ENCODE results near the gene CRIP2.

CRIP2 gene
- total RNA-seq: 32.6 to 60.2 (median 55.4) reads per million in 3 donors

- H3K4me1 ChIP-seq (ENCODE audit: control insufficient read depth, insufficient read depth, low read length, poor library complexity, severe bottlenecking): peaks cover 42% of the 10 kb centered on the region
- H3K27ac ChIP-seq (ENCODE audit: insufficient read depth, low read length, poor library complexity, severe bottlenecking): peak within 1 kb of the TSS; percentile 83
- H3K9me3 ChIP-seq (ENCODE audit: control insufficient read depth, low read length): no peaks in the 10 kb centered on the region
- peak within 1 kb of the TSS; percentile 64 for H3K4me3 ChIP-seq (ENCODE audit: insufficient read depth, low read depth, low read length, poor library complexity, severe bottlenecking)
- H3K36me3 ChIP-seq (ENCODE audit: control insufficient read depth, insufficient read depth, low read length): peaks cover 3% of the 10 kb centered on the region
- H3K27me3 ChIP-seq (replicated peaks; ENCODE audit: control insufficient read depth, insufficient read depth, low read length, poor library complexity, severe bottlenecking): no peaks in the 10 kb centered on the region
- peak; percentile 56 to 63 (median 57) for DNase-seq
Observed at GRCh38 chr14:105474483-105475268, at the start of gene CRIP2. TSS of gene CRIP2 (plus strand) at chr14:105474821. CDS start at chr14:105474863, 42 bp downstream.

- H3K4me1 ChIP-seq (ENCODE audit: control insufficient read depth, insufficient read depth, low read length, poor library complexity, severe bottlenecking): peaks cover 18% of the 10 kb centered on the region
- no peak for DNase-seq
- H3K27ac ChIP-seq (ENCODE audit: insufficient read depth, low read length, poor library complexity, severe bottlenecking): no peak overlapping the region
- peaks cover 10% of the 10 kb centered on the region for H3K36me3 ChIP-seq (ENCODE audit: control insufficient read depth, insufficient read depth, low read length)
- no peaks in the 10 kb centered on the region for H3K9me3 ChIP-seq (ENCODE audit: control insufficient read depth, low read length)
- H3K4me3 ChIP-seq (ENCODE audit: insufficient read depth, low read depth, low read length, poor library complexity, severe bottlenecking): no peak overlapping the region
- no peaks in the 10 kb centered on the region for H3K27me3 ChIP-seq (replicated peaks; ENCODE audit: control insufficient read depth, insufficient read depth, low read length, poor library complexity, severe bottlenecking)
Observed at GRCh38 chr14:105424861-105425260, 49.8 kb upstream of the CRIP2 start.

GRCh38 chr14:105425823-105426247 is 48.8 kb upstream of the CRIP2 start:
- Histone ChIP-seq H3K27me3 (replicated peaks; ENCODE audit: control insufficient read depth, insufficient read depth, low read length, poor library complexity, severe bottlenecking) (no peaks in the 10 kb centered on the region), H3K27ac (ENCODE audit: insufficient read depth, low read length, poor library complexity, severe bottlenecking) (no peak overlapping the region), H3K36me3 (ENCODE audit: control insufficient read depth, insufficient read depth, low read length) (peaks cover 10% of the 10 kb centered on the region), H3K4me3 (ENCODE audit: insufficient read depth, low read depth, low read length, poor library complexity, severe bottlenecking) (no peak overlapping the region), H3K9me3 (ENCODE audit: control insufficient read depth, low read length) (no peaks in the 10 kb centered on the region), H3K4me1 (ENCODE audit: control insufficient read depth, insufficient read depth, low read length, poor library complexity, severe bottlenecking) (peaks cover 13% of the 10 kb centered on the region)
- DNase-seq: no peak

GRCh38 chr14:105426416-105427130 is 48.0 kb upstream of the CRIP2 start:
- H3K27ac ChIP-seq (ENCODE audit: insufficient read depth, low read length, poor library complexity, severe bottlenecking): no peak overlapping the region
- no peaks in the 10 kb centered on the region for H3K27me3 ChIP-seq (replicated peaks; ENCODE audit: control insufficient read depth, insufficient read depth, low read length, poor library complexity, severe bottlenecking)
- DNase-seq: no peak
- no peak overlapping the region for H3K4me3 ChIP-seq (ENCODE audit: insufficient read depth, low read depth, low read length, poor library complexity, severe bottlenecking)
- H3K4me1 ChIP-seq (ENCODE audit: control insufficient read depth, insufficient read depth, low read length, poor library complexity, severe bottlenecking): peaks cover 6% of the 10 kb centered on the region
- H3K36me3 ChIP-seq (ENCODE audit: control insufficient read depth, insufficient read depth, low read length): peaks cover 10% of the 10 kb centered on the region
- H3K9me3 ChIP-seq (ENCODE audit: control insufficient read depth, low read length): no peaks in the 10 kb centered on the region

- H3K9me3 ChIP-seq (ENCODE audit: control insufficient read depth, low read length): no peaks in the 10 kb centered on the region
- H3K27me3 ChIP-seq (replicated peaks; ENCODE audit: control insufficient read depth, insufficient read depth, low read length, poor library complexity, severe bottlenecking): no peaks in the 10 kb centered on the region
- H3K4me3 ChIP-seq (ENCODE audit: insufficient read depth, low read depth, low read length, poor library complexity, severe bottlenecking): no peak overlapping the region
- H3K36me3 ChIP-seq (ENCODE audit: control insufficient read depth, insufficient read depth, low read length): peaks cover 10% of the 10 kb centered on the region
- H3K4me1 ChIP-seq (ENCODE audit: control insufficient read depth, insufficient read depth, low read length, poor library complexity, severe bottlenecking): no peaks in the 10 kb centered on the region
- no peak for DNase-seq
- H3K27ac ChIP-seq (ENCODE audit: insufficient read depth, low read length, poor library complexity, severe bottlenecking): no peak overlapping the region
Observed at GRCh38 chr14:105427412-105427811, 47.2 kb upstream of the CRIP2 start.

- Histone ChIP-seq H3K27ac (ENCODE audit: insufficient read depth, low read length, poor library complexity, severe bottlenecking) (no peak overlapping the region), H3K36me3 (ENCODE audit: control insufficient read depth, insufficient read depth, low read length) (peaks cover 10% of the 10 kb centered on the region), H3K9me3 (ENCODE audit: control insufficient read depth, low read length) (no peaks in the 10 kb centered on the region), H3K4me1 (ENCODE audit: control insufficient read depth, insufficient read depth, low read length, poor library complexity, severe bottlenecking) (no peaks in the 10 kb centered on the region), H3K4me3 (ENCODE audit: insufficient read depth, low read depth, low read length, poor library complexity, severe bottlenecking) (no peak overlapping the region), H3K27me3 (replicated peaks; ENCODE audit: control insufficient read depth, insufficient read depth, low read length, poor library complexity, severe bottlenecking) (no peaks in the 10 kb centered on the region)
- no peak for DNase-seq
Observed at GRCh38 chr14:105427936-105428485, 46.6 kb upstream of the CRIP2 start.

GRCh38 chr14:105430042-105430441 is 44.6 kb upstream of the CRIP2 start:
- Histone ChIP-seq H3K4me3 (ENCODE audit: insufficient read depth, low read depth, low read length, poor library complexity, severe bottlenecking) (no peak overlapping the region), H3K9me3 (ENCODE audit: control insufficient read depth, low read length) (no peaks in the 10 kb centered on the region), H3K4me1 (ENCODE audit: control insufficient read depth, insufficient read depth, low read length, poor library complexity, severe bottlenecking) (no peaks in the 10 kb centered on the region), H3K27me3 (replicated peaks; ENCODE audit: control insufficient read depth, insufficient read depth, low read length, poor library complexity, severe bottlenecking) (no peaks in the 10 kb centered on the region), H3K36me3 (ENCODE audit: control insufficient read depth, insufficient read depth, low read length) (peaks cover 10% of the 10 kb centered on the region), H3K27ac (ENCODE audit: insufficient read depth, low read length, poor library complexity, severe bottlenecking) (no peak overlapping the region)
- no peak for DNase-seq

GRCh38 chr14:105430565-105430964 is 44.1 kb upstream of the CRIP2 start:
- no peaks in the 10 kb centered on the region for H3K4me1 ChIP-seq (ENCODE audit: control insufficient read depth, insufficient read depth, low read length, poor library complexity, severe bottlenecking)
- peaks cover 10% of the 10 kb centered on the region for H3K36me3 ChIP-seq (ENCODE audit: control insufficient read depth, insufficient read depth, low read length)
- H3K27me3 ChIP-seq (replicated peaks; ENCODE audit: control insufficient read depth, insufficient read depth, low read length, poor library complexity, severe bottlenecking): no peaks in the 10 kb centered on the region
- DNase-seq: no peak
- H3K4me3 ChIP-seq (ENCODE audit: insufficient read depth, low read depth, low read length, poor library complexity, severe bottlenecking): no peak overlapping the region
- no peak overlapping the region for H3K27ac ChIP-seq (ENCODE audit: insufficient read depth, low read length, poor library complexity, severe bottlenecking)
- no peaks in the 10 kb centered on the region for H3K9me3 ChIP-seq (ENCODE audit: control insufficient read depth, low read length)

- Histone ChIP-seq H3K4me1 (ENCODE audit: control insufficient read depth, insufficient read depth, low read length, poor library complexity, severe bottlenecking) (no peaks in the 10 kb centered on the region), H3K36me3 (ENCODE audit: control insufficient read depth, insufficient read depth, low read length) (peaks cover 10% of the 10 kb centered on the region), H3K27me3 (replicated peaks; ENCODE audit: control insufficient read depth, insufficient read depth, low read length, poor library complexity, severe bottlenecking) (no peaks in the 10 kb centered on the region), H3K4me3 (ENCODE audit: insufficient read depth, low read depth, low read length, poor library complexity, severe bottlenecking) (no peak overlapping the region), H3K27ac (ENCODE audit: insufficient read depth, low read length, poor library complexity, severe bottlenecking) (no peak overlapping the region), H3K9me3 (ENCODE audit: control insufficient read depth, low read length) (no peaks in the 10 kb centered on the region)
- no peak for DNase-seq
Observed at GRCh38 chr14:105431256-105431655, 43.4 kb upstream of the CRIP2 start.

- Histone ChIP-seq H3K27ac (ENCODE audit: insufficient read depth, low read length, poor library complexity, severe bottlenecking) (no peak overlapping the region), H3K4me1 (ENCODE audit: control insufficient read depth, insufficient read depth, low read length, poor library complexity, severe bottlenecking) (no peaks in the 10 kb centered on the region), H3K4me3 (ENCODE audit: insufficient read depth, low read depth, low read length, poor library complexity, severe bottlenecking) (no peak overlapping the region), H3K9me3 (ENCODE audit: control insufficient read depth, low read length) (no peaks in the 10 kb centered on the region), H3K36me3 (ENCODE audit: control insufficient read depth, insufficient read depth, low read length) (no peaks in the 10 kb centered on the region), H3K27me3 (replicated peaks; ENCODE audit: control insufficient read depth, insufficient read depth, low read length, poor library complexity, severe bottlenecking) (no peaks in the 10 kb centered on the region)
- DNase-seq: no peak
Observed at GRCh38 chr14:105432657-105433056, 42.0 kb upstream of the CRIP2 start.
